ENCODE results near the gene PCP4L1. TPM values are rescaled to one million over a fixed set of nuclear protein-coding genes. Genes with fewer than 3 reads are reported as not detected.
"Not testable (repeated sequence)": the region's sequence is repeated elsewhere in the genome, so short reads cannot be mapped to it uniquely, and the experiment has no call there.

The PCP4L1 gene
- total and polyA plus RNA-seq, 2 donors: 2.4 to 8.9 TPM

- WGBS: 30% methylated on average over 2 of the region's 2 CpGs
- Histone ChIP-seq H3K36me3 (ENCODE audit: control insufficient read depth in 2 of 2, insufficient read depth in 2 of 2, low read length in 1 of 2) (no peaks in the 10 kb centered on the region), H3K27ac (ENCODE audit: low read depth in 1 of 2, low read length in 1 of 2) (no peak overlapping the region), H3K27me3 (ENCODE audit: control insufficient read depth in 2 of 2, insufficient read depth in 1 of 2, low read length in 1 of 2) (no peaks in the 10 kb centered on the region), H3K9me3 (ENCODE audit: control insufficient read depth in 2 of 2, insufficient read depth in 1 of 2, low read length in 1 of 2) (no peaks in the 10 kb centered on the region), H3K4me3 (ENCODE audit: low read length in 2 of 2) (no peak overlapping the region), H3K4me1 (ENCODE audit: control insufficient read depth in 2 of 2, insufficient read depth in 2 of 2, low read length in 2 of 2) (no peaks in the 10 kb centered on the region)
- DNase-seq (ENCODE audit: low read depth in 6 of 9, low spot score in 9 of 9): no peak
These were observed 16.2 kb upstream of the PCP4L1 start for GRCh38 chr1:161242313-161242712.

GRCh38 chr1:161244888-161245287, 13.7 kb upstream of the PCP4L1 start:
- H3K4me3 ChIP-seq (ENCODE audit: low read length in 2 of 2): no peak overlapping the region
- no peaks in the 10 kb centered on the region for H3K36me3 ChIP-seq (ENCODE audit: control insufficient read depth in 2 of 2, insufficient read depth in 2 of 2, low read length in 1 of 2)
- no peak overlapping the region for H3K27ac ChIP-seq (ENCODE audit: low read depth in 1 of 2, low read length in 1 of 2)
- 82% methylated on average over 4 of the region's 4 CpGs for WGBS
- no peaks in the 10 kb centered on the region for H3K9me3 ChIP-seq (ENCODE audit: control insufficient read depth in 2 of 2, insufficient read depth in 1 of 2, low read length in 1 of 2)
- no peaks in the 10 kb centered on the region for H3K27me3 ChIP-seq (ENCODE audit: control insufficient read depth in 2 of 2, insufficient read depth in 1 of 2, low read length in 1 of 2)
- DNase-seq (ENCODE audit: low read depth in 6 of 9, low spot score in 9 of 9): no peak
- H3K4me1 ChIP-seq (ENCODE audit: control insufficient read depth in 2 of 2, insufficient read depth in 2 of 2, low read length in 2 of 2): no peaks in the 10 kb centered on the region

GRCh38 chr1:161250100-161250499, 8.4 kb upstream of the PCP4L1 start:
- H3K27me3 ChIP-seq (ENCODE audit: control insufficient read depth in 2 of 2, insufficient read depth in 1 of 2, low read length in 1 of 2); H3K9me3 ChIP-seq (ENCODE audit: control insufficient read depth in 2 of 2, insufficient read depth in 1 of 2, low read length in 1 of 2); H3K27ac ChIP-seq (ENCODE audit: low read depth in 1 of 2, low read length in 1 of 2); DNase-seq (ENCODE audit: low read depth in 6 of 9, low spot score in 9 of 9); H3K36me3 ChIP-seq (ENCODE audit: control insufficient read depth in 2 of 2, insufficient read depth in 2 of 2, low read length in 1 of 2); H3K4me3 ChIP-seq (ENCODE audit: low read length in 2 of 2); H3K4me1 ChIP-seq (ENCODE audit: control insufficient read depth in 2 of 2, insufficient read depth in 2 of 2, low read length in 2 of 2): not testable (repeated sequence)
- 96% methylated on average over 5 of the region's 5 CpGs for WGBS

GRCh38 chr1:161250829-161251228, 7.7 kb upstream of the PCP4L1 start:
- Histone ChIP-seq H3K9me3 (ENCODE audit: control insufficient read depth in 2 of 2, insufficient read depth in 1 of 2, low read length in 1 of 2) (no peaks in the 10 kb centered on the region), H3K4me3 (ENCODE audit: low read length in 2 of 2) (no peak overlapping the region), H3K27ac (ENCODE audit: low read depth in 1 of 2, low read length in 1 of 2) (no peak overlapping the region), H3K36me3 (ENCODE audit: control insufficient read depth in 2 of 2, insufficient read depth in 2 of 2, low read length in 1 of 2) (no peaks in the 10 kb centered on the region), H3K4me1 (ENCODE audit: control insufficient read depth in 2 of 2, insufficient read depth in 2 of 2, low read length in 2 of 2) (no peaks in the 10 kb centered on the region), H3K27me3 (ENCODE audit: control insufficient read depth in 2 of 2, insufficient read depth in 1 of 2, low read length in 1 of 2) (no peaks in the 10 kb centered on the region)
- 79% methylated on average over 7 of the region's 7 CpGs for WGBS
- DNase-seq (ENCODE audit: low read depth in 6 of 9, low spot score in 9 of 9): no peak

- Histone ChIP-seq H3K27me3 (ENCODE audit: control insufficient read depth in 2 of 2, insufficient read depth in 1 of 2, low read length in 1 of 2) (no peaks in the 10 kb centered on the region), H3K4me1 (ENCODE audit: control insufficient read depth in 2 of 2, insufficient read depth in 2 of 2, low read length in 2 of 2) (no peaks in the 10 kb centered on the region), H3K36me3 (ENCODE audit: control insufficient read depth in 2 of 2, insufficient read depth in 2 of 2, low read length in 1 of 2) (no peaks in the 10 kb centered on the region), H3K27ac (ENCODE audit: low read depth in 1 of 2, low read length in 1 of 2) (no peak overlapping the region), H3K9me3 (ENCODE audit: control insufficient read depth in 2 of 2, insufficient read depth in 1 of 2, low read length in 1 of 2) (no peaks in the 10 kb centered on the region), H3K4me3 (ENCODE audit: low read length in 2 of 2) (no peak overlapping the region)
- no peak for DNase-seq (ENCODE audit: low read depth in 6 of 9, low spot score in 9 of 9)
- 98% methylated on average over 8 of the region's 8 CpGs for WGBS
These were observed 7.0 kb upstream of the PCP4L1 start for GRCh38 chr1:161251579-161251978.

GRCh38 chr1:161255302-161255701, 3.2 kb upstream of the PCP4L1 start:
- H3K27me3 ChIP-seq (ENCODE audit: control insufficient read depth in 2 of 2, insufficient read depth in 1 of 2, low read length in 1 of 2): peaks cover 21 to 34% of the 10 kb centered on the region in 2 donors
- not testable (repeated sequence) for H3K4me1 ChIP-seq (ENCODE audit: control insufficient read depth in 2 of 2, insufficient read depth in 2 of 2, low read length in 2 of 2); H3K36me3 ChIP-seq (ENCODE audit: control insufficient read depth in 2 of 2, insufficient read depth in 2 of 2, low read length in 1 of 2); DNase-seq (ENCODE audit: low read depth in 6 of 9, low spot score in 9 of 9); H3K4me3 ChIP-seq (ENCODE audit: low read length in 2 of 2); H3K27ac ChIP-seq (ENCODE audit: low read depth in 1 of 2, low read length in 1 of 2)
- peaks cover 8 to 16% of the 10 kb centered on the region in 2 donors for H3K9me3 ChIP-seq (ENCODE audit: control insufficient read depth in 2 of 2, insufficient read depth in 1 of 2, low read length in 1 of 2)
- 94% methylated on average over 5 of the region's 5 CpGs for WGBS

- Histone ChIP-seq H3K9me3 (ENCODE audit: control insufficient read depth in 2 of 2, insufficient read depth in 1 of 2, low read length in 1 of 2) (peaks cover 8 to 16% of the 10 kb centered on the region in 2 donors), H3K27me3 (ENCODE audit: control insufficient read depth in 2 of 2, insufficient read depth in 1 of 2, low read length in 1 of 2) (peaks cover 27 to 41% of the 10 kb centered on the region in 2 donors)
- not testable (repeated sequence) for H3K4me1 ChIP-seq (ENCODE audit: control insufficient read depth in 2 of 2, insufficient read depth in 2 of 2, low read length in 2 of 2); H3K27ac ChIP-seq (ENCODE audit: low read depth in 1 of 2, low read length in 1 of 2); DNase-seq (ENCODE audit: low read depth in 6 of 9, low spot score in 9 of 9); H3K4me3 ChIP-seq (ENCODE audit: low read length in 2 of 2); H3K36me3 ChIP-seq (ENCODE audit: control insufficient read depth in 2 of 2, insufficient read depth in 2 of 2, low read length in 1 of 2)
- 94% methylated on average over 4 of the region's 4 CpGs for WGBS
These were observed 2.5 kb upstream of the PCP4L1 start for GRCh38 chr1:161255955-161256520.

GRCh38 chr1:161257109-161257508, 1.4 kb upstream of the PCP4L1 start:
- H3K4me3 ChIP-seq (ENCODE audit: low read length in 2 of 2); H3K27ac ChIP-seq (ENCODE audit: low read depth in 1 of 2, low read length in 1 of 2); H3K4me1 ChIP-seq (ENCODE audit: control insufficient read depth in 2 of 2, insufficient read depth in 2 of 2, low read length in 2 of 2); DNase-seq (ENCODE audit: low read depth in 6 of 9, low spot score in 9 of 9); H3K36me3 ChIP-seq (ENCODE audit: control insufficient read depth in 2 of 2, insufficient read depth in 2 of 2, low read length in 1 of 2): not testable (repeated sequence)
- Histone ChIP-seq H3K27me3 (ENCODE audit: control insufficient read depth in 2 of 2, insufficient read depth in 1 of 2, low read length in 1 of 2) (peaks cover 32 to 51% of the 10 kb centered on the region in 2 donors), H3K9me3 (ENCODE audit: control insufficient read depth in 2 of 2, insufficient read depth in 1 of 2, low read length in 1 of 2) (peaks cover 8 to 16% of the 10 kb centered on the region in 2 donors)
- WGBS: 99% methylated on average over 5 of the region's 5 CpGs

GRCh38 chr1:161259345-161259702, 779 bp downstream of the PCP4L1 start:
- DNase-seq (ENCODE audit: low read depth in 6 of 9, low spot score in 9 of 9): no peak
- H3K4me3 ChIP-seq (ENCODE audit: low read length in 2 of 2): no peak overlapping the region
- peaks cover 8 to 16% of the 10 kb centered on the region in 2 donors for H3K9me3 ChIP-seq (ENCODE audit: control insufficient read depth in 2 of 2, insufficient read depth in 1 of 2, low read length in 1 of 2)
- 56% methylated on average over 6 of the region's 6 CpGs for WGBS
- H3K36me3 ChIP-seq (ENCODE audit: control insufficient read depth in 2 of 2, insufficient read depth in 2 of 2, low read length in 1 of 2): no peaks in the 10 kb centered on the region
- H3K27ac ChIP-seq (ENCODE audit: low read depth in 1 of 2, low read length in 1 of 2): no peak overlapping the region
- peaks cover 0 to 10% of the 10 kb centered on the region in 2 donors for H3K4me1 ChIP-seq (ENCODE audit: control insufficient read depth in 2 of 2, insufficient read depth in 2 of 2, low read length in 2 of 2)
- H3K27me3 ChIP-seq (ENCODE audit: control insufficient read depth in 2 of 2, insufficient read depth in 1 of 2, low read length in 1 of 2): peaks cover 32 to 51% of the 10 kb centered on the region in 2 donors
